T-helper 2 cell treated with Interferon-gamma antibody and Interleukin-4, amounts not matched to agents 100 ng/mL and 5 ng/mL, for 36 hours (primary cell): ENCODE data around the gene CENPE. TPM values are rescaled to one million over a fixed set of nuclear protein-coding genes. Genes with fewer than 3 reads are reported as not detected.
"Not testable (repeated sequence)": the region's sequence is repeated elsewhere in the genome, so short reads cannot be mapped to it uniquely, and the experiment has no call there.

Source experiments
- intact Hi-C: fragments of 100-400 bp; cut with micrococcal nuclease; formaldehyde crosslinking; loops from one replicate; pipeline ENCODE4 v1.15.1; 2023
- total RNA-seq: library from RNA; stranded (reverse); gene quantifications from 2 replicates; pipeline ENCODE4 v1.2.3, GENCODE V29; 2022

Gene CENPE, protein sequence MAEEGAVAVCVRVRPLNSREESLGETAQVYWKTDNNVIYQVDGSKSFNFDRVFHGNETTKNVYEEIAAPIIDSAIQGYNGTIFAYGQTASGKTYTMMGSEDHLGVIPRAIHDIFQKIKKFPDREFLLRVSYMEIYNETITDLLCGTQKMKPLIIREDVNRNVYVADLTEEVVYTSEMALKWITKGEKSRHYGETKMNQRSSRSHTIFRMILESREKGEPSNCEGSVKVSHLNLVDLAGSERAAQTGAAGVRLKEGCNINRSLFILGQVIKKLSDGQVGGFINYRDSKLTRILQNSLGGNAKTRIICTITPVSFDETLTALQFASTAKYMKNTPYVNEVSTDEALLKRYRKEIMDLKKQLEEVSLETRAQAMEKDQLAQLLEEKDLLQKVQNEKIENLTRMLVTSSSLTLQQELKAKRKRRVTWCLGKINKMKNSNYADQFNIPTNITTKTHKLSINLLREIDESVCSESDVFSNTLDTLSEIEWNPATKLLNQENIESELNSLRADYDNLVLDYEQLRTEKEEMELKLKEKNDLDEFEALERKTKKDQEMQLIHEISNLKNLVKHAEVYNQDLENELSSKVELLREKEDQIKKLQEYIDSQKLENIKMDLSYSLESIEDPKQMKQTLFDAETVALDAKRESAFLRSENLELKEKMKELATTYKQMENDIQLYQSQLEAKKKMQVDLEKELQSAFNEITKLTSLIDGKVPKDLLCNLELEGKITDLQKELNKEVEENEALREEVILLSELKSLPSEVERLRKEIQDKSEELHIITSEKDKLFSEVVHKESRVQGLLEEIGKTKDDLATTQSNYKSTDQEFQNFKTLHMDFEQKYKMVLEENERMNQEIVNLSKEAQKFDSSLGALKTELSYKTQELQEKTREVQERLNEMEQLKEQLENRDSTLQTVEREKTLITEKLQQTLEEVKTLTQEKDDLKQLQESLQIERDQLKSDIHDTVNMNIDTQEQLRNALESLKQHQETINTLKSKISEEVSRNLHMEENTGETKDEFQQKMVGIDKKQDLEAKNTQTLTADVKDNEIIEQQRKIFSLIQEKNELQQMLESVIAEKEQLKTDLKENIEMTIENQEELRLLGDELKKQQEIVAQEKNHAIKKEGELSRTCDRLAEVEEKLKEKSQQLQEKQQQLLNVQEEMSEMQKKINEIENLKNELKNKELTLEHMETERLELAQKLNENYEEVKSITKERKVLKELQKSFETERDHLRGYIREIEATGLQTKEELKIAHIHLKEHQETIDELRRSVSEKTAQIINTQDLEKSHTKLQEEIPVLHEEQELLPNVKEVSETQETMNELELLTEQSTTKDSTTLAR (N-terminal part only)
- total RNA-seq = 47.6 and 56.2 TPM in 2 replicates

DNA sequence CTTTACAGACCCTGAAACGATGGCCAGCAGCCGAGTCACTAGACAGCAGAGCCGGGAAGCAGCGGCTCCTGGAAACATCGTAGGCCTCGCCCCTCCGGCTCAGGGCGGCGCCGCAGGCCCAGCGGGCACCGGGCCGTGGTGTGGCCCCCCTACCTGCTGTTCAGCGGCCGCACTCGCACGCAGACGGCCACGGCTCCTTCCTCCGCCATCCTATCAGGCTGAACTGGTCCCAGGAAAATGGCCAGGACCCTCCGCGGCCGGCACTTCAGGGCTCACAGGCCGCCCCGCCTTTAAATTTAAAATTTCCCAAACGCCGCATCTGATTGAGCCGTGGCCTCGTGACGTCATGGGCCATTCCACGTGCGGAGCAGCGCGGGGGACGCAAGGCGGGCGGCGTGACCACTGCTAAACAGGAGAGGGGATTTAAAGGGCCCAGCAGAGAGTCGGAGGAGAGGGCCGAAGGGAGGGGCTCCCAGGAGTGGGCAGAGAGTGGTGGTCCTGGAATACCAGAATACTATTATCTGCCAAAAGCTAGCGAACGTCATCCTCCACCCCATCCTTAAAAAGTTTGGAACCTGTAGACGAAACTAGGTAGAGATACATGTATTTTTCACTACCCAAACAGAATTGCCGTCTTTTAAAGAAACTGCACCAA lies at the start of gene CENPE:
CENPE (minus strand) TSS at position 233 of the 655 bp plus-strand sequence; CDS start at position 209, 24 bp downstream.
- intact Hi-C loops = loop anchor here (1.0 to 5.0 kb wide), 4 partner anchors 121 to 854 kb away; partner anchors contain the start of genes SLC9B1, SLC9B2 and UBE2D3

DNA sequence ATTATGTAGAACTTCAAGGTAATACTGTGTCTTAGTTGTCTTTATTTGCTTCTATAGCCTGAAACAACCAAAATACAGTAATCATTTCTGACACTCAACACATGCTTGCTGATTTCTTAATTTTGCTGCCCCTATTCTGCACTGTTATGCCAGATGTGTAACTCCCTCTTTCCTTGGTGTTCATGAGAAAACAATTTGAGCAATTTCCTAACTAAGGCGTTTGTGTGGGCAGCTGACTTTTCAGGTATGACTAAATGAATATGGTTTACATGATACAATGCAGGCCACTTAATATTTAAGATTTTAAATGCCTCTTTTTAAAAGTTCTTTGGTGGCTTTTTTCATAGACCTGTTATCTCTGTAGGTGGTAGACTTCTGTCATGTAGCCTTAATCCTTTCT lies 46.1 kb upstream of the CENPE start:
- intact Hi-C loops = no loop called here

DNA sequence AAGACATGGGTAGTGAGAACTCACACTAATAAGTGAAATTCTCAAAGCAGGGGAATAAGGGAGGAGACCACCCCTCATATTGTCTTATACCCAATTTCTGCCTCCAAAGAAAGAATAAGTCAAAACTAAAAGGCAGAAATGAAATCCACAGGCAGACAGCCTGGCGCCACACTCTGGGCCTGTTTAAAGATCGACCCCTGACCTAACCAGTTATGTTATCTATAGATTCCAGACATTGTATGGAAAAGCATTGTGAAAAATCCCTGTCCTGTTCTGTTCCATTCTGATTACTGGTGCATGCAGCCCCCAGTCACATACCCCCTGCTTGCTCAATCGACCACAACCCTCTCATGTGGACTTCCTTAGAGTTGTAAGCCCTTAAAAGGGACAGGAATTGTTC lies 32.8 kb upstream of the CENPE start:
- intact Hi-C loops = not testable (repeated sequence)

DNA sequence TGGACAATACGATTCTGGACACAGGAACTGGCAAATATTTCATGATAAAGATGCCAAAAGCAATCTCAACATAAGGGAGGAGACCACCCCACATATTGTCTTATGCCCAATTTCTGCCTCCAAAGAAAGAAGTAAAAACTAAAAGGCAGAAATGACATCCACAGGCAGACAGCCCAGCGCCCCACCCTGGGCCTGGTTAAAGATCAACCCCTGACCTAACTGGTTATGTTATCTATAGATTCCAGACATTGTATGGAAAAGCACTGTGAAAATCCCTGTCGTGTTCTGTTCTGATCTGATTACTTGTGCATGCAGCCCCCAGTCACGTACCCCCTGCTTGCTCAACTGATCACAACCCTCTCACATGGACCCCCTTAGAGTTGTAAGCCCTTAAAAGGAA lies 25.4 kb upstream of the CENPE start:
- intact Hi-C loops = not testable (repeated sequence)

DNA sequence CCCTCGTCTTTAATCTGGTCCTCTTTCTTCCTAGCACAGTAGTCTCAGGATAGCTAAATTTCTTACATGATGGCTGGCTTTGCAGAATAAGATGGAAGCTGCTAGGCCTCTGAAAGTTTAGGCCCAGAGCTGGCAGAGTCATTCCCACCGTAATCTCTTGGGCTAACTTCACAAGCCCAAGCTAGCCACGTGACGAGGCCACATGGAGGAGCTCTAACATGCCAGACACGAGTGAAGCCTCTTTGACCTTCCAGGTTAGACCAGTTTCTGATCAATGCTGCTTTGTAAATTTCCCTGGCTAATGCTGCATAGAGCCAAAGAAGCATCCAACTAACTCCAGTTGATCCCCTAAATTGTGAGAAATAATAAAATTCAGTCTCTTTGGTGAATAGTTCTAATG lies 9.5 kb upstream of the CENPE start:
- intact Hi-C loops = no loop called here

DNA sequence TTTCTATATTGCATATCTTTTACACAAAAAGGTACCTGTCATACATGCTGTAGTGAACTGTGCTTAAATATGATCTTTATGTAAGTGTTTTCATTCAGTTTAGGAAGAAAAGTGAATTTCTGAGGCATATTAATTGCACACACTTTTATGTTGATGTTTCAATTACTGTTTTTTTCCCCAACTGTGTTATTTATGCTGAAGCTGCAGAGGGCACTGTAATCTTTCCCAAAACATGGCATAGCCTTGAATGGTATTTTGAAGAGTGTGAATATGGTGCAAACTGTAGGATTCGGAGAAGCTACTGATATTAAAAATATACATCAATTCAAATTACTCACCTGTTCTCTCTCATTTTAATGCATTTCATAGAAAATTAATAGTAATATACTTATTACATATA lies 6.0 kb upstream of the CENPE start:
- intact Hi-C loops = loop anchor here (5.0 kb wide), 1 partner anchor 713 kb away; no protein-coding TSS in a partner anchor

DNA sequence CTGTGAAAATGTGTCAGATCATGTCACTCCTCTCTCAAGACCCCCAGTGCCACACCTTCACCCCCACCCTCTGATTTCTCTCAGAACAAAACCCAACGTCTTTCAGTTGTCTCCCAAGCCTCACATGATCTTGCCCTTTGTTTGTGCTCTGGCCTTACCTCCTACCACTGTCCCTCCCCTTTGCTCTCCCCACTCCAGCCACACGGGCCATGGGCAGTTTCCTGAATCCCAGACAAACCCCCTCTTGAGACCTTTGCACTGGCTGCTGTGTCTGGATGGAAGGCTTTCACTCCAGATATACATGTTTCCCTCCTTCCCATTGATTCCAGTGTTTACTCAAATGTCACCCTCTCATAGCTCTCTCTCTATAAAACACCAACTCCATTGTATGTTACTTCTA lies 3.6 kb upstream of the CENPE start:
- intact Hi-C loops = loop anchor here (5.0 kb wide), 1 partner anchor 716 kb away; no protein-coding TSS in a partner anchor

DNA sequence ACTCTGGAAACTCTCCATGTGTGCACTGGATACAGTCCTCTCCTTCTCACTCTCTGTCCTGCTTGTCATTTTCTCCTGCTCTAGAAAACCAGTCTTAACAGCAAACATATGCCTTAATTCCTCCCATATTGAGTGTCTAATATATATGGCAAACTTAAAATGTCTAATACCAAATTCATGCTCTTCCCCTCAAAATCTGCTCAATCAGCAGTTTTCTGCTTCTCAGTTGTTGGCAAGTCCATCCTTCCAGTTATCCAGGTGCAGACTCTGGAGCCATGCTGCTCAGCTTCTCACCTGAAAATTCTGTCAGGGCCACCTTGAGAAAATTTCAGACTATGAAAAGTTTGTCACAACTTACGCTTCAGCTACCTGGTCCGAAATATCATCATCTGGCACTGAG lies 3.1 kb upstream of the CENPE start:
- intact Hi-C loops = loop anchor here (5.0 kb wide), 1 partner anchor 716 kb away; no protein-coding TSS in a partner anchor

DNA sequence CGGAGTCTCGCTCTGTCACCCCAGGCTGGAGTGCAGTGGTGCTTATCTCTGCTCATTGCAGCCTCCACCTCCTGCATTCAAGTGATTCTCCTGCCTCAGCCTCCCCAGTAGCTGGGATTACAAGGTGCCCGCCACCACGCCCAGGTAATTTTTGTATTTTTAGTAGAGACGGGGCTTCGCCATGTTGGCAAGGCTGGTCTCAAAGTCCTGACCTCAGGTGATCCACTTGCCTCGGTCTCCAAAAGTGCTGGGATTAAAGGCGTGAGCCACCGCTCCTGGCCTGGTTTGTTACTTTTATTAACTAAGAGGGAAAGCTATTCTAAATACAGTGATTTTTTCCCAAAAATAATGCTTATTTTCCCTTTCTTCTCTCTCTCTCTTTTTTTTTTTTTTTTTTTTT lies 866 bp upstream of the CENPE start:
- intact Hi-C loops = loop anchor here (5.0 kb wide), 2 partner anchors 122 to 372 kb away; partner anchors contain the start of genes SLC9B2 and UBE2D3

DNA sequence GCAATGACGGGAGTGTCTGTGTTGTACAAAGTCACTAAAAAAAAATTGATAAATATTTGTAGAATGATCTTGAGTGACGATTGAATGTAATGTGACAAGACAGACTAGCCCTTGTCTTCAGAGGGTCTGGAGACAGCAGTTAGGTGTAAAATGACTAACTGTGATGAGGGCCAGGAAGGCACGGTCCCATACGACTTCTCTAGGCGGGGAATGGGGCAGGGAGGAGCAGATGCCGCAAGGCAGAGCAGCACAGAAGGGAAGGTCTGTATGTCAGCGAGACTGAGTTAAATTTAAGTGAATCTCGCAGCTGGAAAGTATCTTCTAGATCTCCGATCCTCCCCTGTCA lies 405 bp downstream of the CENPE start:
- intact Hi-C loops = loop anchor here (1.0 to 5.0 kb wide), 4 partner anchors 120 to 853 kb away; partner anchors contain the start of genes SLC9B1, SLC9B2 and UBE2D3

DNA sequence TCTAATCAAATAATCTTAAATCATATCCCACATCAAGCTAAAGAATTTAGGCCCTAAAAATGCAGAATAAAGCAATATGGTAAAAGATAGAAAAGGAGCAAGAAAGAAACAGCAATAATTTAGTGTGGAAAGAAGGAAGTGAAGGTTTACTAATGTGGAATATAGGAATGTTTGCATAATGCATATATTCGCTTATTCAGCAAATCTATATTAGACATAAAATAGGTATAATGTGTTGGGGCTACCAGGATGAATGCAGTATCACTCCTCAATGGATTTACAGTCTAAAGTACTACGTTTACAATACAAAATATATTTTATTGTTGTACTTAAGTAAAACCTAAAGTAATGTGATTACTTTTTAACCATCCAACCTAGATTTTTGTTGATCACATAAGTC lies 4.7 kb downstream of the CENPE start:
- intact Hi-C loops = no loop called here

DNA sequence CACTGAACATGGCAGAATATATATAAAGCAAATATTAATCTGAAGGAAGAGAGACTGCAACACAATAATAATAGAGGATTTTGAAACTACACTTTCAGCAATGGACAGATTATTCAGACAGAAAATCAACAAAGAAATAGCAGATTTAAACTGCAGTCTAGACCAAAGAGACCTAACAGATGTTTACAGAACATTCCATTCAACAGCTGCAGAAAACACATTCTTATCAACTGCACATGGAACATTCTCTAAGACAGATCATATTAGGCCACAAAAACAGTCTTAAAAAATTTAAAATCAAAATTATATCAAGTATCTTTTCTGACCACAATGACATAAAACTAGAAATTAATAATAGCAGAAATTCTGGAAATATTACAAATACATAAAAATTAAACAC lies 27.1 kb downstream of the CENPE start:
- intact Hi-C loops = no loop called here

DNA sequence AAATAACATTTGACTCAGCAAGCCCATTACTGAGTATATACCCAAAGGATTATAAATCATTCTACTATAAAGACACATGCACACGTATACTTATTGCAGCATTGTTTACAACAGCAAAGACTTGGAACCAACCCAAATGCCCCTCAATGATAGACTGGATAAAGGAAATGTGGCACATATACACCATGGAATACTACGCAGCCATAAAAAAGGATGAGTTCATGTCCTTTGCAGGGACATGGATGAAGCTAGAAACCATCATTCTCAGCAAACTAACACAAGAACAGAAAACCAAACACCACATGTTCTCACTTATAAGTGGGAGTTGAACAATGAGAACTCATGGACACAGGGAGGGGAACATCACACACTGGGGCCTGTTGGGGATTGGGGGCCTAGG lies 28.4 kb downstream of the CENPE start:
- intact Hi-C loops = not testable (repeated sequence)

DNA sequence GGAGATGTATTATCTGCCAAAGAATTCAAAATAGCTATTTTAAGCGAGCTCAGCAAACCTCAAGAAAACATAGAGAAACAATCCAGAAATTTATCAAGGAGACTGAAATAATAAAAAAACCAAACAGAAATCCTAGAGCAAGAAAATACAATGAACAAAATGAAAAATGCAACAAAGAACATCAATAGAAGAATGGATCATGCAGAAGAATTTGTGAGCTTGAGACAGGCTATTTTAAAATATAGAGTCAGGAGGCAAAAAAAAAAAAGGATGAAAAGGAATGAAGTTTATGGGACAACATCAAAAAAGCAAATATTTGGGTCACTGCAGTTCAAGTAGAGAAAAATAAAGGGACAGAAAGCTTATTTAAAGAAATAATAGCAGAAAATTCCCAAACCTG lies 29.1 kb downstream of the CENPE start:
- intact Hi-C loops = no loop called here

DNA sequence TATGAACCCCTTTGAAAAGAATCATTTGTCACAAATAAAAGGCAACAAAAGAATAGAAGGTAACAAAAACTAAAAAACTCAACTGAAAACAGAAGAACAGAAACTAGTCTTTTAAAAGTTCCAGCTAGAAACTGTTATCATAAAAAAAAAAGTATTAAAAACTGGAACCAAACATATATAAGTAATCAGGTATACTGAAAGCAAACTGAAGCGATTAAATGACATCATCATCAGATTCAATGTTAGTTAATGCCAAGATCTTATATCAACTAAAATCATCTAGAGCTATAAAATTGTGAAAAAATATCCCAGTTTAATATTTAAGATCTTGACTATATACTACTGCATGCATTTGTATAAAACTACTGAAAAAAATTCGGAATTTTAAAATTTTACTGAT lies 36.0 kb downstream of the CENPE start:
- intact Hi-C loops = loop anchor here (5.0 kb wide), 1 partner anchor 35 kb away; no protein-coding TSS in a partner anchor

DNA sequence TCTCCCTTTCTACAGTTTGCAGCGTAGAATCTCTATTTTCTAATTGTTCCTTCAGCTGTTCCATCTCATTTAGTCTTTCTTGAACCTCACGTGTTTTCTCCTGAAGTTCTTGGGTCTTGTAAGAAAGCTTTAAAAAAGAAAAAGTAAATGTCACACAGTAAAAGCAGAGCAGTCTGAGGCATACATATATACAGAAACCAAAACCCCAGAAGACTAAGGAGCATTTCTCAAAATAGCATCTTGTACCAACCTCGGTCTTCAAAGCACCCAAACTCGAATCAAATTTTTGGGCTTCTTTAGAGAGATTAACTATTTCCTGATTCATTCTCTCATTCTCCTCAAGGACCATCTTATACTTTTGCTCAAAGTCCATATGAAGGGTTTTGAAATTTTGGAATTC lies 39.4 kb downstream of the CENPE start:
- intact Hi-C loops = no loop called here

DNA sequence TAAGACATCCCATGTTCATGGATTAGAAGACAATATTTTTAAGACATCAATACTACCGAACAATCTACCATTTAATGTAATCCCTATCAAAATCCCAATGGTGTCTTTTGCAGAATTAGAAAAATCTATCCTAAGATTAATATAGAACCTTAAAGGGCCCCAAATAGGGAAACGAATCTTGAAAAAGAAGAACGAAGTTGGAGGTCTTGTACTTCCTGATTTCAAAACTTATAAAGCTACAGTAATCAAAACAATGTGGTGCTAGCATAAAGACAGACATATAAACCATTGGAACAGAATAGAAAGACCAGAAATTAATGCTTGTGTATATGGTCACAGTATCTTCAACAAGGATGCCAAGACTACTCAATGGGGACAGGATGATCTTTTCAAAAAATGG lies 42.0 kb downstream of the CENPE start:
- intact Hi-C loops = no loop called here

DNA sequence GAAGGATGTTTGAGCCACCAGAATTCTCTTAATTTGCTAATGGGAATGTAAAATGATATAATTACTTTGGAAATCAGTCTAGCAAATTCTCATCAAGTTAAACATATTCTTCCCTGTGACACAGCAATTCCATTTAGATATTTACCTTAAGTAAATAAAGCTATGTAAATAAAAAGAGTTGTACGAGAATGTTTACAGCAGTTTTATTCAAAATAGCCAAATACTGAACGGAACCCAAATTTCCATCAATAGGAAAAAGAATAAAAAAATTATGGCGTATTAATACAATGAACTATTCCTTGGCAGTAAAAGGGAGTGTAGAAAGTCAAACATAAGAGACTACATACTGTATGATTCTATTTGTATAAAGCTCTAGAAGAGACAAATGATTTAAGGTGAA lies 45.8 kb downstream of the CENPE start:
- intact Hi-C loops = no loop called here

DNA sequence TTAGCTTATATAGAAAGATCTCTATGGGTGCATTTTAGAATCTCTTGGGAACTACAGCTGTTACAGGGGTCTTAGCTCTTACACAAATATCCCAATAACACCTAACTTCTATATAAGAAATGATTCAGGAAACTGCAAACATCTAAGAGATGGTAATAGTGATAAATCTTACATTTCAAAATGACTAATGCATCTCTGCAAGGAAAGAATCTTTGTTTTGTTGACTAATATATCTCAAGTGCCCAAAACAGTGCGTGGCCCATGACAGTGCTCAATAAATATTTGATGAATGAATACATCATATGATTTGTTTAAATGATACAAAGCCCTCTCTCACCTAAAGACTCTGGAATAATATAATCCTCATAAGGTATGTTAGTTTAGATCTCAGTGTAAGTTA lies 47.5 kb downstream of the CENPE start:
- intact Hi-C loops = no loop called here

DNA sequence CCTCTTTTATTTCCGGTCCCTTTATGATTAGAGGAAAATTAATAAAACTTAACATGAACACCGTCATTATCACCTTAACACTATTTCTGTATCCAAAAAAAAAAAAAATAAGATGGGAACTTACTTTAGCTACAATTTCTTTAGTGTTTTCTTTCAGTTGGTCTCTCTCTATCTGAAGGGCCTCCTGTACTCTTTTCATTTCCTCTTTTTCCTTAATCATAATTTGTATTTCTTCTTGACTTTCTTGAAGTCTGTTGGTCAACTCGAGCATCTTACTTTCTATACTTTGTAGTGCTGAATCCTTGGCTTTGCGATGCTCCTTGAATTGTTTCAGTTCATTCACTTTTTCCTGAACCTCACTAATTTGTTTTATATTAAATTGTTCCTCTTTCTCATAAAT lies 53.2 kb downstream of the CENPE start:
- intact Hi-C loops = no loop called here

DNA sequence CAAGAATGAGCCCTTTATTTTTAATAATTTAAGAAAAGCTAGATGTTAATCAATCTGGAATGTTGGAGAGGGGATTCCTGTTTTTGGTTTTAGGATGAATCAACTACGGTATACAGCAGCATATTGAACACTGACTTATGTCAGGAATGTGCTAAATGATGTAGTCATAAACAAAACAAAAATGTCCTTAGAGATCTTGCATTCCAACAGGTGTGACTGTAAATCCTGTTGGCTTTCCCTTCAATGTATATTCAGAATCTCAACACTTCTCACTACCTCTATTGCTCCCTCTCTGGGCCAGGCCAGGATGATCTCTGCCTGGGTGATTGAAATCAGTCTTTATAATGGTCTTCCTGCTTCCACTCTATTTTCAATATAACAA lies 60.7 kb downstream of the CENPE start:
- intact Hi-C loops = no loop called here
